ENCODE measurements around the gene PIP4K2C.

Gene PIP4K2C

DNA sequence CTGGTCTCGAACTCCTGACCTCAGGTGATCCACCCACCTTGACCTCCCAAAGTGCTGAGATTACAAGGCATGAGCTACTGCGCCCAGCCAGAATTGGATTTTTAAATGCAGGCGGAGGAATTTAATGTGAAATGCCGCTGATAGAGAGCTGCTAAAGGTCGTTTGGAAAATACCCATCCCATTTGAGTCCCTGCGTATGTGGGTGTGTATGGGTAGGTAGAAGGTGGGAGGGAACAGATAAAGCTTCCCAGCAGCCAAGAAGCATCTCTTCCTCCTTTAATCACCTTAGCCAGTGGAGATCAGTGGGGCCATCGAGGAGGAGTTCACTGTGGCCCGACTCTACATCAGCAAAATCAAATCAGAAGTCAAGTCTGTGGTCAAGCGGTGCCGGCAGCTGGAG, 16.2 kb upstream of the PIP4K2C start:
- DNase-seq (ENCODE audit: extremely low read depth, low read depth), result no peak
- no peak overlapping the region for H3K4me3 ChIP-seq (replicated peaks; ENCODE audit: low read depth, low read length)
- no peak for TF ChIP-seq CTCF (IDR thresholded peaks at IDR 0.05; ENCODE audit: low read depth, low read length, missing control alignments)

DNA sequence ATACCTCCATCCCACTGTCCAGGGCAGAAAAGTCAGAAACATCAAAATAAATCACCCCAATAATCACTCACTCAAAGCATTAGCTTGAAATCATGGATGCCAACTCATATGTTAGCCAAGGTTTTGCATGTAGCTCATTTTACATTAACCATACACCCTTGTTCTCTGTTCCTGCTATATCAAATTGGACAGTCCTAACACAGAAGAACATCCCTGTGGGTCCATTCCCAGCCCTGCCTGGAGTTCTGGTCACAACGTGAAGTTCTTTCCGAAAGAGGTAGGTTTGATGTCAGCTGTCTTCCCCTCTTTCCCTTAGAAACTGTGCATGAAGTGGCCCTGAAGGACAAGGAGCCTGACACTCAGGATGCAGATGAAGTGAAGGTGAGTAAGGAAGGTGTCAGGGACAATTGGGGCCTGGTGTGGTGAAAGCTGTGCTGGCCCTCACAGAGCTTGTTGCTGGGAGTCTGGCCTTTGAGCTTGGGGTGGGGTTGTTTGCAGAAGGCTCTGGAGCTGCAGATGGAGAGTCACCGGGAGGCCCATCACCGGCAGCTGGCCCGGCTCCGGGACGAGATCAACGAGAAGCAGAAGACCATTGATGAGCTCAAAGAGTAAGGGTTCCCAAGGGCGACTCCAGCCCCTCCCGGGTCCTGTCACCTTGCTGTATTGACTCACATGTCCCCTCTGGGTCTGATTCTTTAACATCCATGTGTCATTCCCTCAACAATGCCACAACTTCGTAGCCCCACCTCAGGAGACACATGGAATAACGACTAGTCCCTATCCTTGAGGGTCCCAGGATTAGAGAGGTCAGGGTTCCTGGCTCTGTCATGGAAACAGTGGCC, 15.0 kb upstream of the PIP4K2C start:
- no peak for DNase-seq (ENCODE audit: extremely low read depth, low read depth)
- H3K4me3 ChIP-seq (replicated peaks; ENCODE audit: low read depth, low read length), result no peak overlapping the region
- TF ChIP-seq CTCF (IDR thresholded peaks at IDR 0.05; ENCODE audit: low read depth, low read length, missing control alignments), result no peak

DNA sequence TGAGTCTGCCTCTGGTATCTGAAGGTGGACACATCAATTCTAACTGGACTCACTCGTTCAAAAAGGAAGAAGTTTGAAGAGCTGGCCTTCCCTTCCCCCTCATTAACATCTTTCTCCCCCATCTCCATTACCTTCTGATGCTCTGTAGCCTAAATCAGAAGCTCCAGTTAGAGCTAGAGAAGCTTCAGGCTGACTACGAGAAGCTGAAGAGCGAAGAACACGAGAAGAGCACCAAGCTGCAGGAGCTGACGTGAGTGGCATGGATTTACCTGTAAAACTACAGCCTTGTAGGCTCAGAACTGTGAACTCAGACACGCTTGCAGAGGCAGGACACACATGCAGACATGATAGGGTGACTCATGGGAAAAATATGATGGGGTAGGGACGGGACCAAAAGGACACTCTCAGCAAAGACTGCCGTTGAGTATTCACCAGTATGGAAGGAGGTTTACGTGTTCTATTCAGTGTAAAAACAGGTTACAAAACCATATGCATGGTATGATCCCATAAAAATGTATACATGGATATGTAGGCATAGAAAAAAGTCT, 14.3 kb upstream of the PIP4K2C start:
- TF ChIP-seq CTCF (IDR thresholded peaks at IDR 0.05; ENCODE audit: low read depth, low read length, missing control alignments), result no peak
- H3K4me3 ChIP-seq (replicated peaks; ENCODE audit: low read depth, low read length), result no peak overlapping the region
- no peak for DNase-seq (ENCODE audit: extremely low read depth, low read depth)

GRCh38 chr12:57577981-57578758, 12.8 kb upstream of the PIP4K2C start:
- DNase-seq (ENCODE audit: extremely low read depth, low read depth), result no peak
- H3K4me3 ChIP-seq (replicated peaks; ENCODE audit: low read depth, low read length), result no peak overlapping the region
- no peak for TF ChIP-seq CTCF (IDR thresholded peaks at IDR 0.05; ENCODE audit: low read depth, low read length, missing control alignments)

DNA sequence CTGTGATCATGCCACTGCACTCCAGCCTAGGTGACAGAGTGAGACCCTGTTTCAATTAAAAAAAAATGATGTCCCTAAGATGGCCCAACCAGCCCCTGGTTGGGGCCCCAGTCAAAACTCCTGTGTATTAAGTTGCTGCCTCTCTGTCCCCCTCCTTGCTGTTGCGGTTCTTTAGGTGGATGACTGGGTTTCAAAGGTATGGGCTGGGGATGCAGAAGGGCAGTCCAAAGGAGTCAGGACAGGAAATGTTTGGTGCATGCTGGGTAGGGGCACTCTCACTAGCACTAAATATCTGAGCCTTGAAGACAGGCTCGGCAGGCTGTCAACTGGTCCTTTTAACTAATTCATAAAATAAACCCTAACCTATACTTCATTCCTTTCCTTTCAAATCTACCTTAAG, 12.0 kb upstream of the PIP4K2C start:
- no peak for TF ChIP-seq CTCF (IDR thresholded peaks at IDR 0.05; ENCODE audit: low read depth, low read length, missing control alignments)
- DNase-seq (ENCODE audit: extremely low read depth, low read depth), result no peak
- no peak overlapping the region for H3K4me3 ChIP-seq (replicated peaks; ENCODE audit: low read depth, low read length)

DNA sequence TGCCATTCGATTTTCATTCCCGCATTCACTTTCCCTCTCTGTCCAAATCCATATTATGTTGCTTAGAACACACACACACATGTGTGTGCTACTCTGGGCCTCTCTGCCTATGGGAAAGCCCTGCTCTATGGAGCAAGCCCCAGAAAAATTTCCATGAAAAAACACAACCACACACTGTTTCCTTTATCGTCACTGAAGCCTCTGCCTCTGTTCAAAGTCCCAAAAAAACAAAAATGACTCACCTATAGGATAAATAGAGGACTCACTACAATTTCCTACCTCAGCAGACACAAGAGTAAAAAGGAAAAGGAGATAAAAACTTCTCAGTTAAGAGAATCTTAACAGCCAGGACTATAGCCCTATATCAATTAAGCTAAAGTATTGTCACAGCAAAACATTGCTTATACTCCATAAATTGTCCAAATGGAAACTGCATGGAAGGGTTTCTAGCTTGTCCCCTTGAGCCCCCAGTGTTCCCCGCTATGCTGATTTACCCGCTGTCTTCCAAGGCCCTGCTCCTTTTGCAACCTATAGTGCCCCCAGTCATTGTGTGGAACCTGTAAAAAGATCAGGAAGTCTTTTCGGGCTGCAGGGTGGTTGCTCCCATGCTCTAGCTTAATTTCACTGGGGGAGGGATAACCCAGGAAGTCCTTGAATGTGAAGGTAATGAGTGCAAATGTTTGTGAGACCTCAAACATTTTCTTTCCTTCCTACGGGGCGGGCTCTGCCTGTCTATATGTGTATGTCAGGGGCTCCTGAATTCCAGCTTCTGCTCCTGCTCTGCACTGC, 11.1 kb upstream of the PIP4K2C start:
- no peak for TF ChIP-seq CTCF (IDR thresholded peaks at IDR 0.05; ENCODE audit: low read depth, low read length, missing control alignments)
- H3K4me3 ChIP-seq (replicated peaks; ENCODE audit: low read depth, low read length), result no peak overlapping the region
- DNase-seq (ENCODE audit: extremely low read depth, low read depth), result no peak
